ENCODE data around the gene MAMDC2.

The MAMDC2 gene

DNA sequence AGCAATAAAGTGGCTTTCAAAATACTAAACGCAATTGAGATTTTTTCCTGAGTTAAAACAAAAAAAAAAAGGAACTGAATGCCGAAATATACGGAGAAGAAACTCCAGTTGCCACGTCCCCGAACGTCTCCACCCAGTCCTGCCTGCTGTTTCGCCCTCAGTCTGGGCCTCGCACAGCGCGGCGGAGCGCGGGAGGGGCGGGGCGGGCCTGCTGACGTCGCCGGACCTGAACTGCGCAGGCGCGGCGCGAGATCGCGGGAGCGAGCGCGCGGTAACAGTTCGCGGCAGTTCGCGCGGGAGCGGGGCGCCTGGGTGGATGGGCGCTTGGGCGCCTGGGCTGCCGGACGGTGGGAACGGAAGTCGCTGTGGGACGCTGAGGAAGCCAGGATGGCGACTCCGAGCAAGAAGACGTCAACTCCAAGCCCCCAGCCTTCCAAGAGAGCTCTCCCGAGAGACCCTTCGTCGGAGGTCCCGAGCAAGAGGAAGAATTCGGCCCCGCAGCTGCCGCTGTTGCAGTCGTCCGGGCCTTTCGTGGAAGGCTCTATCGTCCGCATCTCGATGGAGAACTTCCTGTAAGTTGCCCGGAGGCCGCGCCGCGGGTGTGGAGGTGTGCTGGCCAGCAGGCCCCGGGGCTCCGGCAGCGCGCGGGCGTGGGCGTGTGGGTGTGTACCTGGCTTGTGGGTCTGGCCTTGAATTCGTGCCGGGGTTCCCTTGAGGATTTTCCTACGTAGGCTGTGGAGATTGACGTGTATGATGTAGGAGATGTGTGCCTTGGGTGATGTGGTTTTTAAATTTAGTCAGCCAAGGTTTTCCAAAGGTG is 215.3 kb downstream of the MAMDC2 start, which contains the start of gene SMC5:
Gene SMC5 (plus strand): TSS at position 287 of the 820 bp plus-strand sequence. CDS start 101 bp downstream, at position 388.
- DNase-seq (ENCODE audit: low read depth in 1 of 2, low spot score in 1 of 2), result peak; percentile 75 to 81

DNA sequence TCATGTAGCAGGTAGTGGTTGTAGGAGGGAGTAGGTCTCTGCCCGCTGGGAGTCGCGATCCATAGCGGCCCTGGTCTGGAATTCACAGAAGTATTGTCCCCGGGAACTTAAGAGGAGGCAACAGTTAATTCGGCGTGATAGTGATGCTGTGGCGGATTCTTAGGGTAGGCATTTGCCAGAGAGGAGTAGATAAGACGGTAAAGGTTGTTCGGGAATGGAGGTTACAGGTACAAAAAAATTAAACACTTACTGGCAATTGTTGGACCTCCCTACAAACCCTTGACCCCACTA is 215.8 kb downstream of the MAMDC2 start:
- no peak for DNase-seq (ENCODE audit: low read depth in 1 of 2, low spot score in 1 of 2)

- DNase-seq (ENCODE audit: low read depth in 1 of 2, low spot score in 1 of 2), result no peak
Measured at GRCh38 chr9:70260007-70260443, 216.4 kb downstream of the MAMDC2 start.

DNA sequence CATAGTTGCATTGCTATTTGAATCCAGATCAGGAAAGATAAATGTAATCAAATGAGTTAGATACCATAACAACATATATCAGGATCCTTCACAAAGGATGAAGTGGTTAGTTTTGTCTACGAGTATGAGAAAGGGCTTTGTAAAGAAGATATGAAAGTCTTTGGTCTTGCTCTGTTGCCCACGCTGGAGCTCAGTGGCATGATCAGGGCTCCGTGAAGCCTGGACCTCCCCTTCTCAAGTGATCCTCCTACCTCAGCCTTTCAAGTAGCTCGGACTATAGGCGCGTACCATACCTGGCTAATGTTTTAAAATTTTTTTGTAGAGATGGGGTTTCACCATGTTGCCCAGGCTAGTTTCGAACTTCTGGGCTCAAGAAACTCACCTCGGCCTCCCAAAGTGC is 217.0 kb downstream of the MAMDC2 start:
- DNase-seq (ENCODE audit: low read depth in 1 of 2, low spot score in 1 of 2), result no peak

- no peak for DNase-seq (ENCODE audit: low read depth in 1 of 2, low spot score in 1 of 2)
Measured at GRCh38 chr9:70261131-70261870, 217.7 kb downstream of the MAMDC2 start.

- DNase-seq (ENCODE audit: low read depth in 1 of 2, low spot score in 1 of 2), result no peak
Measured at GRCh38 chr9:70262366-70262765, 218.7 kb downstream of the MAMDC2 start.

GRCh38 chr9:70262948-70263347 is 219.3 kb downstream of the MAMDC2 start:
- no peak for DNase-seq (ENCODE audit: low read depth in 1 of 2, low spot score in 1 of 2)

DNA sequence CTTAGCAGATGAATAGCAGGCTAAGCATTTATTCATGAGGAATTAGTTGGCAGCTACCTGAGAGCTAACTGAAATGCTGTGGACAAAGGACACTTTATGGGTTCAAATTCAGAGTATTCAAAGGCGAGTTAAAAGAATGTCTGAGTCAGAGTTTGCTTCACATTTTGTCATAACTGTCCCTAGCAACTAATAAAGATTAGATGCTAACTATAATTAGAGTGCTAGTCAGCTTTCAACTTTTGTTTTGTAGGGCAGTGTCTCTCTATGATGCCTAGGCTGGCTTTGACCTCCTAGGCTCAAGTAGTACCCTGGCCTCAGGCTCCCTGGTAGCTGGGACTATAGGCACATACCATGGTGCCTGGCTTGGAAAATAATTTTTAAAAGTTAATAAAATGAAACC is 219.8 kb downstream of the MAMDC2 start:
- no peak for DNase-seq (ENCODE audit: low read depth in 1 of 2, low spot score in 1 of 2)

All from activated CD4-positive, alpha-beta T cell treated with anti-CD3 and anti-CD28 coated beads, Interleukin-2, amount 50 U/mL, for 24 hours (primary cell).